DND-41 (cell line): ENCODE results near the gene ZIC2.

Experiments used
- ATAC-seq: fragments of 200-7000 bp; cut with Tn5 transposase; 3 replicates; pipeline ENCODE4 v1.9.1; 2021; ENCODE audit warnings: low read depth; ENCODE audit not compliant: insufficient read depth
- DNase-seq: peaks from one replicate; pipeline ENCODE4 v3.0.0-alpha.2; 2020
- H2AFZ ChIP-seq: 2 replicates; pipeline ENCODE4 v1.6.0; 2012; ENCODE audit warnings: low read depth, low read length
- H3K27ac ChIP-seq: 2 replicates; pipeline ENCODE4 v1.5.1; 2012; ENCODE audit warnings: low read length, inconsistent platforms
- H3K27me3 ChIP-seq: fragments of 200-600 bp; sonication (generic); 2 replicates; pipeline ENCODE4 v1.6.0; 2012; ENCODE audit warnings: low read length, mild to moderate bottlenecking, inconsistent platforms; ENCODE audit not compliant: insufficient read depth, poor library complexity
- H3K36me3 ChIP-seq: 2 replicates; pipeline ENCODE4 v1.5.1; 2012; ENCODE audit warnings: low read length, inconsistent platforms; ENCODE audit not compliant: insufficient read depth
- H3K4me1 ChIP-seq: 2 replicates; pipeline ENCODE4 v1.5.1; 2012; ENCODE audit warnings: mild to moderate bottlenecking, low read length; ENCODE audit not compliant: insufficient read depth
- H3K4me2 ChIP-seq: 2 replicates; pipeline ENCODE4 v1.6.0; 2012; ENCODE audit warnings: mild to moderate bottlenecking, moderate library complexity, low read length, inconsistent platforms; ENCODE audit not compliant: insufficient read depth
- H3K4me3 ChIP-seq, 2 experiments: fragments of 200-600 bp in 1 of 2; shearing (Covaris generic) in 1 of 2; 2 replicates each; pipeline ENCODE4 v1.5.1; 2012 to 2016; ENCODE audit warnings: inconsistent platforms in 2 of 2, low read length in 2 of 2, mild to moderate bottlenecking in 2 of 2, low read depth in 1 of 2, moderate library complexity in 1 of 2
- H3K79me2 ChIP-seq: 2 replicates; pipeline ENCODE4 v1.6.0; 2012; ENCODE audit warnings: low read length, inconsistent platforms; ENCODE audit not compliant: insufficient read depth
- H3K9ac ChIP-seq: 2 replicates; pipeline ENCODE4 v1.6.0; 2012; ENCODE audit warnings: low read depth, mild to moderate bottlenecking, inconsistent platforms, low read length, moderate library complexity
- H3K9me3 ChIP-seq: 2 replicates; pipeline ENCODE4 v1.5.1; 2012; ENCODE audit warnings: low read length, moderate library complexity, mild to moderate bottlenecking, inconsistent platforms; ENCODE audit not compliant: insufficient read depth, severe bottlenecking
- H4K20me1 ChIP-seq: 2 replicates; pipeline ENCODE4 v1.6.0; 2012; ENCODE audit warnings: low read length; ENCODE audit not compliant: insufficient read depth
- CTCF ChIP-seq: IDR thresholded peaks from 2 replicates; pipeline ENCODE4 v1.5.1; 2012; ENCODE audit warnings: borderline replicate concordance, low read length, moderate library complexity, mild to moderate bottlenecking; ENCODE audit not compliant: poor library complexity, severe bottlenecking; ENCODE audit errors: extremely low read depth
- EZH2 ChIP-seq: IDR thresholded peaks from 3 replicates; pipeline ENCODE4 v1.6.1; 2012; ENCODE audit warnings: borderline replicate concordance, low read depth, mild to moderate bottlenecking, moderate library complexity, low read length, inconsistent platforms; ENCODE audit not compliant: severe bottlenecking

The ZIC2 gene

GRCh38 chr13:99959127-99959539 lies 22.5 kb upstream of the ZIC2 start:
- Histone ChIP-seq H2AFZ (no peak overlapping the region), H3K4me2 (no peak overlapping the region), H3K9ac (no peak overlapping the region), H3K36me3 (no peaks in the 10 kb centered on the region), H3K9me3 (no peaks in the 10 kb centered on the region), H4K20me1 (no peaks in the 10 kb centered on the region), H3K4me1 (no peaks in the 10 kb centered on the region), H3K4me3 (no peak overlapping the region), H3K27ac (no peak overlapping the region), H3K27me3 (peaks cover 3% of the 10 kb centered on the region), H3K79me2 (no peaks in the 10 kb centered on the region)
- ATAC-seq (no peak), DNase-seq (no peak)
- TF ChIP-seq EZH2: no peak
- TF ChIP-seq CTCF: no peak

- H3K79me2 ChIP-seq: no peaks in the 10 kb centered on the region
- no peak for DNase-seq
- no peaks in the 10 kb centered on the region for H3K36me3 ChIP-seq
- H3K4me3 ChIP-seq: no peak overlapping the region
- H3K9me3 ChIP-seq: no peaks in the 10 kb centered on the region
- no peak overlapping the region for H2AFZ ChIP-seq
- no peaks in the 10 kb centered on the region for H4K20me1 ChIP-seq
- peaks cover 3% of the 10 kb centered on the region for H3K27me3 ChIP-seq
- H3K9ac ChIP-seq: no peak overlapping the region
- H3K4me2 ChIP-seq: no peak overlapping the region
- no peaks in the 10 kb centered on the region for H3K4me1 ChIP-seq
- TF ChIP-seq EZH2 (no peak), CTCF (no peak)
- H3K27ac ChIP-seq: no peak overlapping the region
- ATAC-seq: no peak
Observed at GRCh38 chr13:99959540-99960230, 21.9 kb upstream of the ZIC2 start.

- ATAC-seq (no peak), DNase-seq (no peak)
- H3K4me2 ChIP-seq: no peak overlapping the region
- no peaks in the 10 kb centered on the region for H4K20me1 ChIP-seq
- peaks cover 4% of the 10 kb centered on the region; the same call in 1 of the 2 replicates for H3K36me3 ChIP-seq
- no peak for TF ChIP-seq EZH2
- no peak for TF ChIP-seq CTCF
- no peak overlapping the region for H2AFZ ChIP-seq
- H3K27ac ChIP-seq: no peak overlapping the region
- H3K9me3 ChIP-seq: no peaks in the 10 kb centered on the region
- no peaks in the 10 kb centered on the region for H3K79me2 ChIP-seq
- H3K27me3 ChIP-seq: no peaks in the 10 kb centered on the region
- H3K4me3 ChIP-seq: no peak overlapping the region
- no peak overlapping the region for H3K9ac ChIP-seq
- H3K4me1 ChIP-seq: no peaks in the 10 kb centered on the region
Observed at GRCh38 chr13:99960663-99961311, 20.8 kb upstream of the ZIC2 start.
